ENCODE data around the gene SREBF1. TPM values are rescaled to one million over a fixed set of nuclear protein-coding genes. Genes with fewer than 3 reads are reported as not detected.
A peak's percentile ranks its signal among the peaks of the same experiment; 100 is the strongest.

The SREBF1 gene
- total and polyA plus RNA-seq, 2 of the 4 experiments (the other 2 are of a cell fraction) = 3.4 to 20.4 TPM

DNA sequence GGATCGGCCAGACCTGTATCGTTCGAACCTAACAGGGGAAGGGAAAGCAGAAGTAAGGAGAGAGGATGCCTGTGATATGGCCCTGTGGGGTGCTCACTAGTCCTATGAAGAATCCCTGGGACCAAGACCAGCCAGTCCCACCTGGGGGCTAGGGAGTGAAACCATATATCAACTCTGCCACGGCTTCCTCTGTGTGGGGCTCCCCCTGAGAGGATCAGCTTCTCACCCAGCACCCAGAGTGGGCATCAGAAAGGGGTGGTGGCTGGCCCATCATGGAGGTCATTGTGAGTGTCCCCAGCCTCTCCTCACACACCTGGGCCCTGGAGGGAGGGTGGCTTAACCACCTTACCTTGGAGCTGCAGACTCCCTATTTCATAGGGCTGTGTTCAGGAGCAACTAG is 30.1 kb upstream of the SREBF1 start:
- no peak for DNase-seq
- WGBS, 2 experiments (ENCODE audit: extremely low coverage in 2 of 2, insufficient read length in 1 of 2) = no CpG with 5 or more reads among the region's 4 CpGs
- Histone ChIP-seq H3K79me1 (ENCODE audit: low read depth in 1 of 2, low read length in 2 of 2) (peaks cover 0 to 16% of the 10 kb centered on the region in 2 experiments; a peak in 3 of 4 replicates), H3K9ac (ENCODE audit: low read depth, low read length) (no peak overlapping the region), H2AFZ (replicated peaks; ENCODE audit: low read length, poor library complexity) (no peak overlapping the region), H3K27me3 (ENCODE audit: control insufficient read depth, insufficient read depth, low read length) (no peaks in the 10 kb centered on the region), H2BK5ac (ENCODE audit: low read depth, low read length, poor library complexity, severe bottlenecking) (no peak overlapping the region), H4K5ac (ENCODE audit: low read depth, low read length) (no peak overlapping the region), H2BK120ac (ENCODE audit: low read depth, low read length) (no peak overlapping the region), H2BK20ac (ENCODE audit: low read depth, low read length) (no peak overlapping the region), H4K20me1 (ENCODE audit: insufficient read depth, low read length) (no peaks in the 10 kb centered on the region), H2AK9ac (replicated peaks; ENCODE audit: low read depth, low read length, poor library complexity) (no peak overlapping the region), H4K91ac (ENCODE audit: insufficient read depth, low read depth, low read length) (no peak overlapping the region), H3K4ac (ENCODE audit: low read depth, low read length) (no peak overlapping the region), H4K8ac (ENCODE audit: low read depth in 2 of 2, low read length in 2 of 2) (no peak overlapping the region), H3K9me1 (ENCODE audit: insufficient read depth, low read length) (peaks cover 10% of the 10 kb centered on the region; the same call in 1 of the 2 replicates), H2AK5ac (ENCODE audit: low read depth, low read length) (peak overlapping the region; percentile 17; the same call in 1 of the 2 replicates), H3K18ac (ENCODE audit: low read depth, low read length) (no peak overlapping the region), H3K4me3 (ENCODE audit: insufficient read depth, low read depth, low read length) (no peak overlapping the region), H3K14ac (replicated peaks; ENCODE audit: low read depth, low read length) (no peak overlapping the region), H3K23ac (ENCODE audit: low read depth, low read length) (no peak overlapping the region), H3K36me3 (ENCODE audit: control insufficient read depth, insufficient read depth, low read length) (peaks cover 24% of the 10 kb centered on the region), H3K4me1 (ENCODE audit: control insufficient read depth, insufficient read depth, low read length) (peaks cover 5% of the 10 kb centered on the region; the same call in 1 of the 2 replicates), H3K9me3 (ENCODE audit: control insufficient read depth, insufficient read depth, low read length) (no peaks in the 10 kb centered on the region), H3K4me2 (ENCODE audit: low read depth, low read length) (no peak overlapping the region), H3K56ac (ENCODE audit: extremely low read depth, insufficient read depth, low read length) (no peak overlapping the region), H2BK15ac (ENCODE audit: low read depth, low read length) (no peak overlapping the region), H3K27ac (ENCODE audit: insufficient read depth, low read length) (no peak overlapping the region)
- ATAC-seq (ENCODE audit: low read depth) = no peak
- dilution Hi-C loops (cut with HindIII; ENCODE audit: low sequenced_read_pairs, unreplicated experiment) = no loop called here
- POLR2A ChIA-PET (ENCODE audit: unreplicated experiment) = no interaction called here
- in situ Hi-C loops (cut with MboI; ENCODE audit: low sequenced_read_pairs) = no loop called here
- no TSS peak for BruUV-seq (replicated peaks)
- TF ChIP-seq NFE2L2 (IDR thresholded peaks at IDR 0.05; ENCODE audit: low read depth, low read length) (no peak), RFX5 (IDR thresholded peaks at IDR 0.05; ENCODE audit: low read depth, low read length) (no peak), BHLHE40 (IDR thresholded peaks at IDR 0.05; ENCODE audit: low read depth, low read length) (no peak), MAZ (IDR thresholded peaks at IDR 0.05; ENCODE audit: borderline replicate concordance, low read depth, low read length) (no peak), CHD1 (IDR thresholded peaks at IDR 0.05; ENCODE audit: low read depth, low read length) (no peak), FOS (IDR thresholded peaks at IDR 0.05; ENCODE audit: low read depth, low read length) (no peak), RAD21 (IDR thresholded peaks at IDR 0.05; ENCODE audit: low read length) (no peak), MXI1 (IDR thresholded peaks at IDR 0.05; ENCODE audit: borderline replicate concordance, low read depth, low read length) (no peak), RCOR1 (IDR thresholded peaks at IDR 0.05; ENCODE audit: insufficient replicate concordance, low read length) (no peak), POLR2A (IDR thresholded peaks at IDR 0.05; ENCODE audit: low read depth, low read length) (no peak), SMC3 (IDR thresholded peaks at IDR 0.05; ENCODE audit: low read depth, low read length) (no peak), MAFK (IDR thresholded peaks at IDR 0.05; ENCODE audit: low read depth, low read length) (no peak), CEBPB (IDR thresholded peaks at IDR 0.05; ENCODE audit: low read depth, low read length) (no peak)
- TF ChIP-seq, protein P1, sequence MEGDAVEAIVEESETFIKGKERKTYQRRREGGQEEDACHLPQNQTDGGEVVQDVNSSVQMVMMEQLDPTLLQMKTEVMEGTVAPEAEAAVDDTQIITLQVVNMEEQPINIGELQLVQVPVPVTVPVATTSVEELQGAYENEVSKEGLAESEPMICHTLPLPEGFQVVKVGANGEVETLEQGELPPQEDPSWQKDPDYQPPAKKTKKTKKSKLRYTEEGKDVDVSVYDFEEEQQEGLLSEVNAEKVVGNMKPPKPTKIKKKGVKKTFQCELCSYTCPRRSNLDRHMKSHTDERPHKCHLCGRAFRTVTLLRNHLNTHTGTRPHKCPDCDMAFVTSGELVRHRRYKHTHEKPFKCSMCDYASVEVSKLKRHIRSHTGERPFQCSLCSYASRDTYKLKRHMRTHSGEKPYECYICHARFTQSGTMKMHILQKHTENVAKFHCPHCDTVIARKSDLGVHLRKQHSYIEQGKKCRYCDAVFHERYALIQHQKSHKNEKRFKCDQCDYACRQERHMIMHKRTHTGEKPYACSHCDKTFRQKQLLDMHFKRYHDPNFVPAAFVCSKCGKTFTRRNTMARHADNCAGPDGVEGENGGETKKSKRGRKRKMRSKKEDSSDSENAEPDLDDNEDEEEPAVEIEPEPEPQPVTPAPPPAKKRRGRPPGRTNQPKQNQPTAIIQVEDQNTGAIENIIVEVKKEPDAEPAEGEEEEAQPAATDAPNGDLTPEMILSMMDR (conservative IDR thresholded peaks at IDR 0.05; ENCODE audit: low read depth, low read length) = no peak
- TF ChIP-seq, protein P2, sequence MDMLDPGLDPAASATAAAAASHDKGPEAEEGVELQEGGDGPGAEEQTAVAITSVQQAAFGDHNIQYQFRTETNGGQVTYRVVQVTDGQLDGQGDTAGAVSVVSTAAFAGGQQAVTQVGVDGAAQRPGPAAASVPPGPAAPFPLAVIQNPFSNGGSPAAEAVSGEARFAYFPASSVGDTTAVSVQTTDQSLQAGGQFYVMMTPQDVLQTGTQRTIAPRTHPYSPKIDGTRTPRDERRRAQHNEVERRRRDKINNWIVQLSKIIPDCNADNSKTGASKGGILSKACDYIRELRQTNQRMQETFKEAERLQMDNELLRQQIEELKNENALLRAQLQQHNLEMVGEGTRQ (IDR thresholded peaks at IDR 0.05; ENCODE audit: low read depth, low read length) = no peak
- TF ChIP-seq, protein P3, sequence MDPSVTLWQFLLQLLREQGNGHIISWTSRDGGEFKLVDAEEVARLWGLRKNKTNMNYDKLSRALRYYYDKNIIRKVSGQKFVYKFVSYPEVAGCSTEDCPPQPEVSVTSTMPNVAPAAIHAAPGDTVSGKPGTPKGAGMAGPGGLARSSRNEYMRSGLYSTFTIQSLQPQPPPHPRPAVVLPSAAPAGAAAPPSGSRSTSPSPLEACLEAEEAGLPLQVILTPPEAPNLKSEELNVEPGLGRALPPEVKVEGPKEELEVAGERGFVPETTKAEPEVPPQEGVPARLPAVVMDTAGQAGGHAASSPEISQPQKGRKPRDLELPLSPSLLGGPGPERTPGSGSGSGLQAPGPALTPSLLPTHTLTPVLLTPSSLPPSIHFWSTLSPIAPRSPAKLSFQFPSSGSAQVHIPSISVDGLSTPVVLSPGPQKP (IDR thresholded peaks at IDR 0.05; ENCODE audit: borderline replicate concordance, low read depth, low read length) = no peak
- intact Hi-C loops (cut with micrococcal nuclease) = no loop called here
- CTCF ChIA-PET = no interaction called here

Measured in IMR-90 (cell line).